ENCODE data around the gene WDR54.
"Not testable (repeated sequence)": the region's sequence is repeated elsewhere in the genome, so short reads cannot be mapped to it uniquely, and the experiment has no call there.

The WDR54 gene

GRCh38 chr2:74417763-74418162 lies 3.8 kb upstream of the WDR54 start:
- H3K27ac ChIP-seq (ENCODE audit: low read depth, low read length): no peak overlapping the region
- no peaks in the 10 kb centered on the region for H3K36me3 ChIP-seq (ENCODE audit: control insufficient read depth in 1 of 2, insufficient read depth in 2 of 2, low read length in 2 of 2)
- no peaks in the 10 kb centered on the region for H3K9me3 ChIP-seq (ENCODE audit: control insufficient read depth in 1 of 2, low read length in 2 of 2)
- peaks cover 22 to 46% of the 10 kb centered on the region in 2 donors for H3K4me1 ChIP-seq (ENCODE audit: control insufficient read depth in 1 of 2, insufficient read depth in 2 of 2, low read length in 2 of 2)
- no peak overlapping the region for H3K4me3 ChIP-seq (ENCODE audit: low read depth in 1 of 2, low read length in 2 of 2)
- no peak overlapping the region for H3K9ac ChIP-seq (ENCODE audit: low read depth in 1 of 2, low read length in 2 of 2)
- no peaks in the 10 kb centered on the region for H3K27me3 ChIP-seq (ENCODE audit: control insufficient read depth in 1 of 2, insufficient read depth in 2 of 2, low read length in 2 of 2)

GRCh38 chr2:74418312-74418711 lies 3.2 kb upstream of the WDR54 start:
- Histone ChIP-seq H3K36me3 (ENCODE audit: control insufficient read depth in 1 of 2, insufficient read depth in 2 of 2, low read length in 2 of 2) (no peaks in the 10 kb centered on the region), H3K9me3 (ENCODE audit: control insufficient read depth in 1 of 2, low read length in 2 of 2) (no peaks in the 10 kb centered on the region), H3K9ac (ENCODE audit: low read depth in 1 of 2, low read length in 2 of 2) (no peak overlapping the region), H3K4me3 (ENCODE audit: low read depth in 1 of 2, low read length in 2 of 2) (no peak overlapping the region), H3K27me3 (ENCODE audit: control insufficient read depth in 1 of 2, insufficient read depth in 2 of 2, low read length in 2 of 2) (no peaks in the 10 kb centered on the region), H3K27ac (ENCODE audit: low read depth, low read length) (no peak overlapping the region), H3K4me1 (ENCODE audit: control insufficient read depth in 1 of 2, insufficient read depth in 2 of 2, low read length in 2 of 2) (peaks cover 17 to 40% of the 10 kb centered on the region in 2 donors)

- Histone ChIP-seq H3K4me1 (ENCODE audit: control insufficient read depth in 1 of 2, insufficient read depth in 2 of 2, low read length in 2 of 2) (peaks cover 6 to 30% of the 10 kb centered on the region in 2 donors), H3K36me3 (ENCODE audit: control insufficient read depth in 1 of 2, insufficient read depth in 2 of 2, low read length in 2 of 2) (peaks cover 0 to under 1% of the 10 kb centered on the region in 2 donors), H3K9me3 (ENCODE audit: control insufficient read depth in 1 of 2, low read length in 2 of 2) (no peaks in the 10 kb centered on the region), H3K9ac (ENCODE audit: low read depth in 1 of 2, low read length in 2 of 2) (no peak overlapping the region), H3K27ac (ENCODE audit: low read depth, low read length) (no peak overlapping the region), H3K4me3 (ENCODE audit: low read depth in 1 of 2, low read length in 2 of 2) (no peak overlapping the region), H3K27me3 (ENCODE audit: control insufficient read depth in 1 of 2, insufficient read depth in 2 of 2, low read length in 2 of 2) (no peaks in the 10 kb centered on the region)
Observed at GRCh38 chr2:74419345-74419744, 2.2 kb upstream of the WDR54 start.

- Histone ChIP-seq H3K9me3 (ENCODE audit: control insufficient read depth in 1 of 2, low read length in 2 of 2) (no peaks in the 10 kb centered on the region), H3K27me3 (ENCODE audit: control insufficient read depth in 1 of 2, insufficient read depth in 2 of 2, low read length in 2 of 2) (no peaks in the 10 kb centered on the region), H3K9ac (ENCODE audit: low read depth in 1 of 2, low read length in 2 of 2) (no peak overlapping the region), H3K4me3 (ENCODE audit: low read depth in 1 of 2, low read length in 2 of 2) (no peak overlapping the region), H3K27ac (ENCODE audit: low read depth, low read length) (no peak overlapping the region), H3K36me3 (ENCODE audit: control insufficient read depth in 1 of 2, insufficient read depth in 2 of 2, low read length in 2 of 2) (peaks cover 4 to 7% of the 10 kb centered on the region in 2 donors), H3K4me1 (ENCODE audit: control insufficient read depth in 1 of 2, insufficient read depth in 2 of 2, low read length in 2 of 2) (peaks cover 4 to 23% of the 10 kb centered on the region in 2 donors)
Observed at GRCh38 chr2:74420006-74420405, 1.5 kb upstream of the WDR54 start.

- peaks cover 10 to 21% of the 10 kb centered on the region in 2 donors for H3K4me1 ChIP-seq (ENCODE audit: control insufficient read depth in 1 of 2, insufficient read depth in 2 of 2, low read length in 2 of 2)
- H3K9ac ChIP-seq (ENCODE audit: low read depth in 1 of 2, low read length in 2 of 2): peak overlapping the region in 1 of 2 donors; percentile 49
- not testable (repeated sequence) for H3K27ac ChIP-seq (ENCODE audit: low read depth, low read length); H3K27me3 ChIP-seq (ENCODE audit: control insufficient read depth in 1 of 2, insufficient read depth in 2 of 2, low read length in 2 of 2); H3K9me3 ChIP-seq (ENCODE audit: control insufficient read depth in 1 of 2, low read length in 2 of 2)
- H3K4me3 ChIP-seq (ENCODE audit: low read depth in 1 of 2, low read length in 2 of 2): peak overlapping the region; percentile 81 to 86
- H3K36me3 ChIP-seq (ENCODE audit: control insufficient read depth in 1 of 2, insufficient read depth in 2 of 2, low read length in 2 of 2): peaks cover 9 to 12% of the 10 kb centered on the region in 2 donors
Observed at GRCh38 chr2:74420443-74421103, 957 bp upstream of the WDR54 start.

GRCh38 chr2:74423231-74424095 lies 1.9 kb downstream of the WDR54 start:
- Histone ChIP-seq H3K9me3 (ENCODE audit: control insufficient read depth in 1 of 2, low read length in 2 of 2) (no peaks in the 10 kb centered on the region), H3K27ac (ENCODE audit: low read depth, low read length) (no peak overlapping the region), H3K9ac (ENCODE audit: low read depth in 1 of 2, low read length in 2 of 2) (no peak overlapping the region), H3K4me1 (ENCODE audit: control insufficient read depth in 1 of 2, insufficient read depth in 2 of 2, low read length in 2 of 2) (peaks cover 16% of the 10 kb centered on the region in 2 donors), H3K36me3 (ENCODE audit: control insufficient read depth in 1 of 2, insufficient read depth in 2 of 2, low read length in 2 of 2) (peaks cover 18 to 41% of the 10 kb centered on the region in 2 donors), H3K27me3 (ENCODE audit: control insufficient read depth in 1 of 2, insufficient read depth in 2 of 2, low read length in 2 of 2) (no peaks in the 10 kb centered on the region), H3K4me3 (ENCODE audit: low read depth in 1 of 2, low read length in 2 of 2) (no peak overlapping the region)

- no peaks in the 10 kb centered on the region for H3K27me3 ChIP-seq (ENCODE audit: control insufficient read depth in 1 of 2, insufficient read depth in 2 of 2, low read length in 2 of 2)
- H3K36me3 ChIP-seq (ENCODE audit: control insufficient read depth in 1 of 2, insufficient read depth in 2 of 2, low read length in 2 of 2): peaks cover 24 to 49% of the 10 kb centered on the region in 2 donors
- no peak overlapping the region for H3K27ac ChIP-seq (ENCODE audit: low read depth, low read length)
- no peak overlapping the region for H3K4me3 ChIP-seq (ENCODE audit: low read depth in 1 of 2, low read length in 2 of 2)
- H3K9me3 ChIP-seq (ENCODE audit: control insufficient read depth in 1 of 2, low read length in 2 of 2): no peaks in the 10 kb centered on the region
- H3K4me1 ChIP-seq (ENCODE audit: control insufficient read depth in 1 of 2, insufficient read depth in 2 of 2, low read length in 2 of 2): peaks cover 24 to 25% of the 10 kb centered on the region in 2 donors
- H3K9ac ChIP-seq (ENCODE audit: low read depth in 1 of 2, low read length in 2 of 2): no peak overlapping the region
Observed at GRCh38 chr2:74424139-74424992, 2.8 kb downstream of the WDR54 start.

GRCh38 chr2:74424995-74425406 lies 3.5 kb downstream of the WDR54 start:
- Histone ChIP-seq H3K4me3 (ENCODE audit: low read depth in 1 of 2, low read length in 2 of 2) (no peak overlapping the region), H3K27ac (ENCODE audit: low read depth, low read length) (no peak overlapping the region), H3K36me3 (ENCODE audit: control insufficient read depth in 1 of 2, insufficient read depth in 2 of 2, low read length in 2 of 2) (peaks cover 24 to 50% of the 10 kb centered on the region in 2 donors), H3K4me1 (ENCODE audit: control insufficient read depth in 1 of 2, insufficient read depth in 2 of 2, low read length in 2 of 2) (peaks cover 30 to 31% of the 10 kb centered on the region in 2 donors), H3K9ac (ENCODE audit: low read depth in 1 of 2, low read length in 2 of 2) (no peak overlapping the region), H3K9me3 (ENCODE audit: control insufficient read depth in 1 of 2, low read length in 2 of 2) (no peaks in the 10 kb centered on the region), H3K27me3 (ENCODE audit: control insufficient read depth in 1 of 2, insufficient read depth in 2 of 2, low read length in 2 of 2) (no peaks in the 10 kb centered on the region)

- H3K27ac ChIP-seq (ENCODE audit: low read depth, low read length): no peak overlapping the region
- no peak overlapping the region for H3K9ac ChIP-seq (ENCODE audit: low read depth in 1 of 2, low read length in 2 of 2)
- H3K36me3 ChIP-seq (ENCODE audit: control insufficient read depth in 1 of 2, insufficient read depth in 2 of 2, low read length in 2 of 2): peaks cover 24 to 54% of the 10 kb centered on the region in 2 donors
Observed at GRCh38 chr2:74425523-74425922, 4.0 kb downstream of the WDR54 start.

More at GRCh38 chr2:74425523-74425922, 4.0 kb downstream of the WDR54 start:
- H3K4me1 ChIP-seq (ENCODE audit: control insufficient read depth in 1 of 2, insufficient read depth in 2 of 2, low read length in 2 of 2): peaks cover 33 to 35% of the 10 kb centered on the region in 2 donors
- no peak overlapping the region for H3K4me3 ChIP-seq (ENCODE audit: low read depth in 1 of 2, low read length in 2 of 2)
- no peaks in the 10 kb centered on the region for H3K9me3 ChIP-seq (ENCODE audit: control insufficient read depth in 1 of 2, low read length in 2 of 2)
- no peaks in the 10 kb centered on the region for H3K27me3 ChIP-seq (ENCODE audit: control insufficient read depth in 1 of 2, insufficient read depth in 2 of 2, low read length in 2 of 2)
